ENCODE results near the gene TPM2.
"Not testable (repeated sequence)": the region's sequence is repeated elsewhere in the genome, so short reads cannot be mapped to it uniquely, and the experiment has no call there.

DNA sequence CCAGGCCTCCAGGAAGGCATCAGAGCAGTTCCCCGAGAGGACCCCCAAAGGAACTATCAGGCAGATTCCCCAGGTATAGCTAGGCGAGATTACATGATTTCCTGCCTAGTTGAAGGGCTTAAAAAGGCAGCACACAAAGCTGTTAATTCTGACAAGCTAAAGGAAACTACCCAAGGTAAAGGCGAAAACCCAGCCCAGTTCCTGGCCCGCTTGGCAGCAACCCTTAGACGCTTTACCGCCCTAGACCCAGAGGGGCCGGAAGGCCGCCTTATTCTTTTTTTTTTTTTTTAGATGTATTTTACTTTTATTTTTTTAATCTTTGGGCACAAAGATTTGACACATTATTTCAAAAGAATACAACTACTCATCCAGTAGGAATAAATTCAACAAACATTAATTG is 51.0 kb downstream of the TPM2 start:
- TF ChIP-seq, protein P1, sequence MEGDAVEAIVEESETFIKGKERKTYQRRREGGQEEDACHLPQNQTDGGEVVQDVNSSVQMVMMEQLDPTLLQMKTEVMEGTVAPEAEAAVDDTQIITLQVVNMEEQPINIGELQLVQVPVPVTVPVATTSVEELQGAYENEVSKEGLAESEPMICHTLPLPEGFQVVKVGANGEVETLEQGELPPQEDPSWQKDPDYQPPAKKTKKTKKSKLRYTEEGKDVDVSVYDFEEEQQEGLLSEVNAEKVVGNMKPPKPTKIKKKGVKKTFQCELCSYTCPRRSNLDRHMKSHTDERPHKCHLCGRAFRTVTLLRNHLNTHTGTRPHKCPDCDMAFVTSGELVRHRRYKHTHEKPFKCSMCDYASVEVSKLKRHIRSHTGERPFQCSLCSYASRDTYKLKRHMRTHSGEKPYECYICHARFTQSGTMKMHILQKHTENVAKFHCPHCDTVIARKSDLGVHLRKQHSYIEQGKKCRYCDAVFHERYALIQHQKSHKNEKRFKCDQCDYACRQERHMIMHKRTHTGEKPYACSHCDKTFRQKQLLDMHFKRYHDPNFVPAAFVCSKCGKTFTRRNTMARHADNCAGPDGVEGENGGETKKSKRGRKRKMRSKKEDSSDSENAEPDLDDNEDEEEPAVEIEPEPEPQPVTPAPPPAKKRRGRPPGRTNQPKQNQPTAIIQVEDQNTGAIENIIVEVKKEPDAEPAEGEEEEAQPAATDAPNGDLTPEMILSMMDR (conservative IDR thresholded peaks at IDR 0.05): not testable (repeated sequence)
- TF ChIP-seq ZFX (IDR thresholded peaks at IDR 0.05): not testable (repeated sequence)

Data from C4-2B (cell line).